ENCODE results near the gene STYX.

The STYX gene

GRCh38 chr14:52767058-52767833 lies 37.3 kb downstream of the STYX start:
- TF ChIP-seq ZNF384 (IDR thresholded peaks at IDR 0.05) (no peak), CTBP1 (IDR thresholded peaks at IDR 0.05; ENCODE audit: borderline replicate concordance) (no peak), TARDBP (IDR thresholded peaks at IDR 0.05) (no peak), FOXK2 (IDR thresholded peaks at IDR 0.05) (no peak), NFRKB (IDR thresholded peaks at IDR 0.05) (no peak), HDGF (IDR thresholded peaks at IDR 0.05; ENCODE audit: borderline replicate concordance) (no peak)
- no peak for DNase-seq (ENCODE audit: extremely low spot score)
- POLR2A ChIA-PET: interaction anchor here (0.6 kb wide), 1 partner anchor 24 kb away, joined by 3 read pairs; the partner anchor contains the start of gene GNPNAT1
- CTCF ChIA-PET: no interaction called here

- TF ChIP-seq FOXK2 (IDR thresholded peaks at IDR 0.05): no peak
- no peak for TF ChIP-seq FOXM1 (IDR thresholded peaks at IDR 0.05; ENCODE audit: borderline replicate concordance)
- no peak for TF ChIP-seq SP1 (IDR thresholded peaks at IDR 0.05)
- TF ChIP-seq TARDBP (IDR thresholded peaks at IDR 0.05): no peak
- no peak for TF ChIP-seq FOXA1 (IDR thresholded peaks at IDR 0.05)
- TF ChIP-seq CTBP1 (IDR thresholded peaks at IDR 0.05; ENCODE audit: borderline replicate concordance): no peak
- TF ChIP-seq PKNOX1 (IDR thresholded peaks at IDR 0.05): no peak
- TF ChIP-seq ARNT (IDR thresholded peaks at IDR 0.05): no peak
- TF ChIP-seq HDGF (IDR thresholded peaks at IDR 0.05; ENCODE audit: borderline replicate concordance): no peak
- TF ChIP-seq L3MBTL2 (conservative IDR thresholded peaks at IDR 0.05): no peak
- no peak for TF ChIP-seq ELF4 (IDR thresholded peaks at IDR 0.05)
- TF ChIP-seq NFRKB (IDR thresholded peaks at IDR 0.05): no peak
- DNase-seq (ENCODE audit: extremely low spot score): no peak
- ChIA-PET POLR2A (no interaction called here), CTCF (no interaction called here)
These were observed 39.9 kb downstream of the STYX start for GRCh38 chr14:52769887-52770286.

- TF ChIP-seq FOXA1 (IDR thresholded peaks at IDR 0.05) (no peak), PKNOX1 (IDR thresholded peaks at IDR 0.05) (no peak), NFRKB (IDR thresholded peaks at IDR 0.05) (no peak), FOXK2 (IDR thresholded peaks at IDR 0.05) (no peak), HDGF (IDR thresholded peaks at IDR 0.05; ENCODE audit: borderline replicate concordance) (no peak), SP1 (IDR thresholded peaks at IDR 0.05) (no peak), L3MBTL2 (conservative IDR thresholded peaks at IDR 0.05) (no peak), ARNT (IDR thresholded peaks at IDR 0.05) (no peak), ELF4 (IDR thresholded peaks at IDR 0.05) (no peak), TARDBP (IDR thresholded peaks at IDR 0.05) (no peak), LEF1 (IDR thresholded peaks at IDR 0.05; ENCODE audit: borderline replicate concordance) (no peak), SUZ12 (IDR thresholded peaks at IDR 0.05) (no peak), ZNF384 (IDR thresholded peaks at IDR 0.05) (no peak), CTBP1 (IDR thresholded peaks at IDR 0.05; ENCODE audit: borderline replicate concordance) (no peak), BHLHE40 (IDR thresholded peaks at IDR 0.05; ENCODE audit: borderline replicate concordance) (no peak)
- CTCF ChIA-PET: no interaction called here
- no peak for DNase-seq (ENCODE audit: extremely low spot score)
- POLR2A ChIA-PET: no interaction called here
These were observed 46.9 kb downstream of the STYX start for GRCh38 chr14:52776816-52777215.

GRCh38 chr14:52778702-52779101 lies 48.7 kb downstream of the STYX start:
- DNase-seq (ENCODE audit: extremely low spot score): no peak
- ChIA-PET POLR2A (no interaction called here), CTCF (no interaction called here)
- no peak for TF ChIP-seq PKNOX1 (IDR thresholded peaks at IDR 0.05)
- no peak for TF ChIP-seq ARNT (IDR thresholded peaks at IDR 0.05)
- no peak for TF ChIP-seq LEF1 (IDR thresholded peaks at IDR 0.05; ENCODE audit: borderline replicate concordance)
- no peak for TF ChIP-seq ELF4 (IDR thresholded peaks at IDR 0.05)
- no peak for TF ChIP-seq SP1 (IDR thresholded peaks at IDR 0.05)
- no peak for TF ChIP-seq SUZ12 (IDR thresholded peaks at IDR 0.05)
- TF ChIP-seq ZNF384 (IDR thresholded peaks at IDR 0.05): no peak
- TF ChIP-seq FOXA1 (IDR thresholded peaks at IDR 0.05): no peak
- no peak for TF ChIP-seq FOXK2 (IDR thresholded peaks at IDR 0.05)
- no peak for TF ChIP-seq NFRKB (IDR thresholded peaks at IDR 0.05)
- TF ChIP-seq TARDBP (IDR thresholded peaks at IDR 0.05): no peak
- TF ChIP-seq HDGF (IDR thresholded peaks at IDR 0.05; ENCODE audit: borderline replicate concordance): no peak
- no peak for TF ChIP-seq FOXM1 (IDR thresholded peaks at IDR 0.05; ENCODE audit: borderline replicate concordance)
- no peak for TF ChIP-seq BHLHE40 (IDR thresholded peaks at IDR 0.05; ENCODE audit: borderline replicate concordance)
- no peak for TF ChIP-seq L3MBTL2 (conservative IDR thresholded peaks at IDR 0.05)
- no peak for TF ChIP-seq CTBP1 (IDR thresholded peaks at IDR 0.05; ENCODE audit: borderline replicate concordance)

- CTCF ChIA-PET: no interaction called here
- POLR2A ChIA-PET: no interaction called here
- no peak for DNase-seq (ENCODE audit: extremely low spot score)
These were observed 50.9 kb downstream of the STYX start for GRCh38 chr14:52780893-52781292.

More at GRCh38 chr14:52780893-52781292, 50.9 kb downstream of the STYX start:
- no peak for TF ChIP-seq FOXA1 (IDR thresholded peaks at IDR 0.05)
- no peak for TF ChIP-seq BHLHE40 (IDR thresholded peaks at IDR 0.05; ENCODE audit: borderline replicate concordance)
- no peak for TF ChIP-seq PKNOX1 (IDR thresholded peaks at IDR 0.05)
- TF ChIP-seq TARDBP (IDR thresholded peaks at IDR 0.05): no peak
- no peak for TF ChIP-seq SUZ12 (IDR thresholded peaks at IDR 0.05)
- no peak for TF ChIP-seq L3MBTL2 (conservative IDR thresholded peaks at IDR 0.05)
- TF ChIP-seq CTBP1 (IDR thresholded peaks at IDR 0.05; ENCODE audit: borderline replicate concordance): no peak
- TF ChIP-seq FOXM1 (IDR thresholded peaks at IDR 0.05; ENCODE audit: borderline replicate concordance): no peak
- TF ChIP-seq ARNT (IDR thresholded peaks at IDR 0.05): no peak
- TF ChIP-seq HDGF (IDR thresholded peaks at IDR 0.05; ENCODE audit: borderline replicate concordance): no peak
- no peak for TF ChIP-seq ZNF384 (IDR thresholded peaks at IDR 0.05)
- no peak for TF ChIP-seq ELF4 (IDR thresholded peaks at IDR 0.05)

All from HEK293T (cell line).